Fibroblast of lung (primary cell): Measurements from ENCODE around the gene NIPAL3.

Experiments used
- EZH2 ChIP-seq: IDR thresholded peaks from 2 replicates; pipeline ENCODE4 v1.5.1; 2012; ENCODE audit warnings: low read length, control low read depth, mild to moderate bottlenecking; ENCODE audit errors: missing control alignments
- TF ChIP-seq, protein P1 (sequence below), 2 donors: IDR thresholded peaks in 1 of 2; conservative IDR thresholded peaks in 1 of 2; 1 replicate in 1 of 2; 2 replicates in 1 of 2; pipeline ENCODE4 v1.5.1; 2011 to 2012; ENCODE audit warnings: low read length in 2 of 2, control low read depth in 1 of 2, inconsistent platforms in 1 of 2, low read depth in 1 of 2, mild to moderate bottlenecking in 1 of 2

DNA sequence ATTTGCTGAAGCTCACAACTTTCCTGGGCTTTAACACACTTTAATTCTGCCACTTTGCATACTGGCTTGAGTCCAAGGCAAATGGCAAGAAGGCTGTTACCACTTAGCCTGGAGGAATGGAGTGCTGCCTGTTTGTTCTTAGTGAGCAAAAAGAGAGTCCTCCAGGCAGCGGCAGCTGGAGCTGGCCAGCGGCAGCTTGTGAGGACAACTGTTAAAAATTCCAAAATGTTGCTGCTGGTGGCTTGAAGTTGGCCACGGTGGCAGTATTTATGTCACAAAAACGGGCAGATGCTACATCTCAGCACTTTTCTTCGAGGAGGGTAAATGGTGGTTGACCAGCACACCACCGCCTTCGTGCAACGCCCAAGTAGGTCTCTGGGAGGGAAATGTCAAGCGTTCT lies 29.4 kb upstream of the NIPAL3 start:
- no peak for TF ChIP-seq EZH2
- TF ChIP-seq, protein P1, sequence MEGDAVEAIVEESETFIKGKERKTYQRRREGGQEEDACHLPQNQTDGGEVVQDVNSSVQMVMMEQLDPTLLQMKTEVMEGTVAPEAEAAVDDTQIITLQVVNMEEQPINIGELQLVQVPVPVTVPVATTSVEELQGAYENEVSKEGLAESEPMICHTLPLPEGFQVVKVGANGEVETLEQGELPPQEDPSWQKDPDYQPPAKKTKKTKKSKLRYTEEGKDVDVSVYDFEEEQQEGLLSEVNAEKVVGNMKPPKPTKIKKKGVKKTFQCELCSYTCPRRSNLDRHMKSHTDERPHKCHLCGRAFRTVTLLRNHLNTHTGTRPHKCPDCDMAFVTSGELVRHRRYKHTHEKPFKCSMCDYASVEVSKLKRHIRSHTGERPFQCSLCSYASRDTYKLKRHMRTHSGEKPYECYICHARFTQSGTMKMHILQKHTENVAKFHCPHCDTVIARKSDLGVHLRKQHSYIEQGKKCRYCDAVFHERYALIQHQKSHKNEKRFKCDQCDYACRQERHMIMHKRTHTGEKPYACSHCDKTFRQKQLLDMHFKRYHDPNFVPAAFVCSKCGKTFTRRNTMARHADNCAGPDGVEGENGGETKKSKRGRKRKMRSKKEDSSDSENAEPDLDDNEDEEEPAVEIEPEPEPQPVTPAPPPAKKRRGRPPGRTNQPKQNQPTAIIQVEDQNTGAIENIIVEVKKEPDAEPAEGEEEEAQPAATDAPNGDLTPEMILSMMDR (conservative IDR thresholded peaks at IDR 0.05 in 1 of 2, IDR thresholded peaks at IDR 0.05 in 1 of 2; ENCODE audit: low read depth in 1 of 2, low read length in 2 of 2) = no peak
